Measurements from ENCODE around the gene MRI1.
"Not testable (repeated sequence)": the region's sequence is repeated elsewhere in the genome, so short reads cannot be mapped to it uniquely, and the experiment has no call there.

The MRI1 gene

DNA sequence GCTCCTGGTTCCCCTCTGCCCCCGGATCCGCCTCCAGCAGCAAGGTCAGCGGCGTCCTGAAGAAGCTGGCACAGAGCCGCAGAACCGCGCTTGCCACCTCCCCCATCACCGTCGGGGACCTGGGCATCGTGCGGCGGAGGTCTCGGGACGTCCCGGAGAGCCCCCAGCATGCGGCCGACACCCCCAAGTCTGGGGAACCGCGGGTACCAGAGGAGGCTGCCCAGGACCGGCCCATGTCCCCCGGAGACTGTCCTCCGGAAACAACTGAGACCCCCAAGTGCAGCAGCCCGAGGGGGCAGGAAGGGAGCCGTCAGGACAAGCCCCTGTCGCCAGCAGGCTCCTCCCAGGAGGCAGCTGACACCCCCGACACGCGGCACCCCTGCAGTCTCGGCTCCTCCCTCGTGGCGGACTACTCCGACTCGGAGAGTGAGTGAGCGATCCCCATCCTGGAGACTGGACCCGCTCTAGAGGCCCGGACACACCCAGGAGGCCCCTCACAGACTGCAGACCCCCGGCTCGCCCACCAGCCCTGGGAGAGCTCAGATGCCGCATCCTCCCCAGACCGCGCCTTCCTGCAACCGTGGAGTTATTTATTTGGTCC, 1.6 kb upstream of the MRI1 start:
- no peak for DNase-seq

DNA sequence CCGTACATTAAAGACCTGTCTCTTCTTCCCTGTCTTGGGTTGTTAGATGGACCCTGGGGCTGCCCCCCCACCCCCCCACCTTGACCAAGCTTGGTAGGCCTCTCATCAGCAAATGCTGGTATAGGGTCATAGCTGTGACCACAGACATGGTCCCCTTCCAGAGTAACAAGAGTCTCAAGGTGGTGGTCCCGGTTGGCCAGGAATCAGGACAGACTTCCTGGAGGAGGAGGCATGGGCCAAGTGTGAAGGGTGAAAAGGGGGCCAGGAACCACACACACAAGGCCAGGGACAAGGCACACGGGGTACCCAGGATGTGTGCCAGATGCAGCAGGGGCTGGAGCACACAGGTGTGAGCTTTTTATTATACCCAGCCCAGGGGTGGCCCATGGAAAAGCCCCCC, 1.1 kb upstream of the MRI1 start:
- no peak for DNase-seq

DNA sequence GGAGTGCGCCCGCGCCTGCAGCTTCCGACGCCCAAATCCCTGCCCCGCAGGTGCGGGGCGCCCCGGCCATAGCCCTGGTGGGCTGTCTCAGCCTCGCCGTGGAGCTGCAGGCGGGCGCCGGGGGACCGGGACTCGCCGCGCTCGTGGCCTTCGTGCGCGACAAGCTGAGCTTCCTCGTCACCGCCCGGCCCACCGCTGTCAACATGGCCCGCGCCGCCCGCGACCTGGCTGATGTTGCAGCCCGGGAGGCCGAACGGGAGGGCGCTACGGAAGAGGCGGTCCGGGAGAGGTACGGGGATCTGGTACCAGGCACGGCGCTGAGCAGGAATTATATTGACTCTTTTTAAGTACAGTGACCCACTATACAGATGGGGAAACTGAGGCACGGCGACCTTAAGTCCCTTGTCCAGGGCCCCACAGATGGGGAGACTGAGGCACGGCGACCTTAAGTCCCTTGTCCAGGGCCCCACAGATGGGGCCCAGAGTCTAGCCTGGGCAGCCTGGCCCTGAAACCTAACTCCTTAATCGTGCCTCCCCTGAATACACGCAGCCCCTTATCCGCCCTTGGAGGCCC, 586 bp downstream of the MRI1 start:
- peak; percentile 13 for DNase-seq

DNA sequence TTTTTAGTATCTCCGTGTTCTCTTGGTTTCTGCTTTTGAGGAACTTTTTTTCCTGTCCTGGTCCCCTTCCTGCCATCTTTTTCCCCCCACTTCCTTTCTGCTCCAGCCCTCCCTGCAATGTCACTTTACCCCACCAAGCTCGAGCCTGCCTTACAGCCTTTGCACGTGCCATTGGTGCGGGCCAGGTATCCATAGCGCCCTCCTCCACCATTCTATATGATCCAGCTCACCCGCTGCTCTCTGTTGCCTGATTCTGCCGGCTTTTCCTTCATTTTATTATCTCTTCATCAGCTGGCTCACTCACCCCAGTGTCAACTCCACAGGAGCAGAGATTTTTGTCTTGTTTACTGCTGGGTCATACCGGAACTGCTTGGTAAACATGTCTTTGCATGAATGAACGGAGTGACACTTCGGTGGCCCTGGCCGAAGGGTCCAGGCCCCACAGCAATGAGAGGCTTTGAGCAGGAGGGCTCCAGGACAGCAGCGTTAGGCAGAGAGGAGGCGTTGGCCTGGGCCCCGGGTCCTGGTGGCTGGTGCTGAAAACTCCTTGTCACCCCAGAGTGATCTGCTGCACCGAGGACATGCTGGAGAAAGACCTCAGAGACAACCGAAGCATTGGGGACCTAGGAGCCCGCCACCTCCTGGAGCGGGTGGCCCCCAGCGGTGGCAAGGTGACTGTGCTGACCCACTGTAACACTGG, 1.2 kb downstream of the MRI1 start:
- DNase-seq: no peak

DNA sequence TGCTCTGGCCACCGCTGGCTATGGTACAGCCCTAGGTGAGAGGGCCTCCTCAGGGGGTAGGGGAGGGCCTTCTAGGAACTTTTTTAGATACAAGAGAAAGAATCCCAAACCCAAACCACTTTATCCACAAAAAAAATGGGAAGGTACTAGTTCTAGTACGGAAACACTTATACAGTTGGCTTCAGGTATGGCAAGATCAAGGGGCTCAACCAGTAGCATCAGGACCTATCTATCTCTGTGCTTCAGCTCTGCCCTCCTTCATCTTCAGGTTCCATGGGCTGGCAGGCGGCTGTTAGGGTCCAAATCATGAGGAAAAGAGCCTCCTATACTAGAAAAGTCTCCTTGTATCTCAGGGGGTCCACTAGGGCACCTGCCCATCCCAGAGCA, 1.8 kb downstream of the MRI1 start:
- no peak for DNase-seq

DNA sequence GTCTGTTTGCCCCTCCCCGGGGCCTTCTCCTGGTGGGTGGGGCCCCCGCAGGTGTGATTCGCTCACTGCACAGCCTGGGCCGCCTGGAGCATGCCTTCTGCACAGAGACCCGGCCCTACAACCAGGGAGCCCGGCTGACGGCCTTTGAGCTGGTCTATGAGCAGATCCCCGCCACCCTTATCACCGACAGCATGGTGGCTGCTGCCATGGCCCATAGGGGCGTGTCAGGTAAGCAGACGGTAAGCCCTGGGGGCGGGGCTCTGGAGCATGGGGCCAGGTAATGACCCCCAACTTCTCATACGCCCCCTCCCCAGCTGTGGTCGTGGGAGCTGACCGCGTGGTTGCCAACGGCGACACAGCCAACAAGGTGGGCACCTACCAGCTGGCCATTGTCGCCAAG, 4.2 kb downstream of the MRI1 start:
- DNase-seq: no peak

DNA sequence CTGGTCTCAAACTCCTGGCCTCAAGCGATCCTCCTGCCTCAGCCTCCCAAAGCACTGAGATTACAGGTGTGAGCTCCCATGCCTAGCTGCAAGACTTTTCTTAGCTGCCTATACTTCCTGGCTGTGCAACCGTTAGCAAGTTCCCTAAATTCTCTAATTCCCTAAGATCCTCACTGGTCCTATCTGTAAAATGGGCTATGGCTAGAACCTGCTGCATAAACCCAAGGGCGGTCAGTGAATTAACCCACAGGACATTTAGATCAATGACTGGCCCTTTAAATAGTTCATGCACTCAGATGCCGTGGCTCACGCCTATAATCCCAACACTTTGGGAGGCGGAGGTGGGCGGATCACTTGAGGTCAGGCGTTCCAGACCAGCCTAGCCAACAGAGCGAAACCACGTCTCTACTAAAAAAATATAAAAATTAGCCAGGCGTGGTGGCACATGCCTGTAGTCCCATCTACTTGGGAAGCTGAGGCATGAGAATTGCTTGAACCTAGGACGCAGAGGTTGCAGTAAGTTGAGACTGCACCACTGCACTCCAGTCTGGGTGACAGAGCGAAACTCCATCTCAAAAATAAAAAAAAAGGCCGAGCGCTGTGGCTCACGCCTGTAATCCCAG, 5.8 kb downstream of the MRI1 start:
- no peak for DNase-seq

DNA sequence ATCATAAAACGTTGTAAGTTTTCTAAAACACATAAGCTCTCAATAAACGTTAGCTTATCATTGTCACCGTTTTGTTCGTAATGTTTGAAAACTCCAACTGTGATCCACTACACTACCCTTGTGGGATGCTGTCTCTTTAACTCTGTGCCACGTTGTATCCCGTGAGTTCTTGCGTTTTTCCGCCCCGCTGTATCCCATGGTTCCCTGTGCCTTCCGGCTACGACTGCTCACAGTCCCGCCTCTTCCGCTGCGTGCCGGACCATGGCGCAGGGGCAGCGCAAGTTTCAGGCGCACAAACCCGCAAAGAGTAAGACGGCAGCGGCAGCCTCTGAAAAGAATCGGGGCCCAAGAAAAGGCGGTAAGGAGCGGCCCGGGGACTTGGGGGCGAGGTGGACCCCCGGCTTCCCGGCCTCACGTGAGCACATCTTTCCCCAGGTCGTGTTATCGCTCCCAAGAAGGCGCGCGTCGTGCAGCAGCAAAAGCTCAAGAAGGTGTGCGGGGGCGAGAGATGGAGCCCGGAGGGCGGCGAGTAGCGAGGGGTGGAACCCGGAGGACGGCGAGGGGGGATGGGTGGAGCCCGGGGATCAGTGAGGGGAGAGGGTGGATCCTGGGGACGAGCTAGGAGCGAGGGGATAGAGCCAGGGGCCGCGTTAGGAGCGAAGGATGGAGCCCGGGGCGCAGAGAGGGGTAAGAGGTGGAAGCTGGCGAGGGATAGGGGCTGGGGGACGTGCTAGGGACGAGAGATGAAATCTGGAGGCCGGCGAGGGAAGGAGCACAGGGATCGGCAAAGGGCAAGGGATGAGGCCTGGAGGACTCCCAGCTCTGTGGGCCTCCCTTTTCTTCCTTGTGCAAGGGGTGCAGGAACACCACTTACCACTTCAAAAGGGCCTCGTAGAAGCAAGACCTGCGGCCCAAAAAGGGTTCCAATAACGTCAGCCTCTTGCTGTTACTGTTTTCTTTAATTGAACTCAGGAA, 10.2 kb downstream of the MRI1 start, which contains the start of gene C19orf53:
Gene C19orf53 (plus strand): TSS at position 240 of the 975 bp plus-strand sequence. CDS start 22 bp downstream, at position 262.
- DNase-seq: peak; percentile 75

DNA sequence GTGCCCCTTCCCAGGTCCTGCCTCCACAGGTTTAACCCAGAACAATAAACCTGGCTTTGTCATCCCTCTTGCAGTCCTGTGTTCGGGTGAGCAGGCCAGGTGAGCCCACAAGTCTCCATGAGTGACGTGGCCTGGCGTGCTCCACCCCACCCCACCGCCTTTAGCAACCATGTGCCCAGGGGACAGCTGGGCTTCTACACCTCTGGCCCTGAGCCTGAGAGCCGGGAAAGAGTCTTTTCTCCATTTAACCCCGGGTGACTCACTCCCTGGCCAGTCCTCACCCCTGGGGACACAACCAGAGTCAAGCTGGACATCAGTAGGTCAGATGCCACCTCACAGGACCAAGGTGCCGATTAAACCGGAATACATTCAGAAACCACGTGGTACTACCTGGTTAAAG, 14.1 kb downstream of the MRI1 start:
- DNase-seq: no peak

DNA sequence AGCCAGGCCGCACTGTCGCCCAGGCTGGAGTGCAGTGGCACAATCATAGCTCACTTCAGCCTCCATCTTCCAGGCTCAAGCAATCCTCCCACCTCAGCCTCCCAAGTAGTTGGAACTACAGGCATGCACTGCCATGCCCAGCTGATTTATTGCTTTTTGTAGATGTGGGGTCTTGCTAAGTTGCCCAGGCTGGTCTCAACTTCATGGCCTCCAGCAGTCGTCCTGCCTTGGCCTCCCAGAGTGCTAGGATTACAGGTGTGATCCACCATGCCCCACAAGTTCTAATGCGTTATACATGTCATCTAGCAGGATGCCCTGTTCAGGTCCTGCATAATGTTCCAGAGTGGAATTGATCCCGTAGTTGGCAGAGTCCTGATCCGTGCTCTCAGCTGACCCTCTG, 14.5 kb downstream of the MRI1 start:
- DNase-seq: no peak

DNA sequence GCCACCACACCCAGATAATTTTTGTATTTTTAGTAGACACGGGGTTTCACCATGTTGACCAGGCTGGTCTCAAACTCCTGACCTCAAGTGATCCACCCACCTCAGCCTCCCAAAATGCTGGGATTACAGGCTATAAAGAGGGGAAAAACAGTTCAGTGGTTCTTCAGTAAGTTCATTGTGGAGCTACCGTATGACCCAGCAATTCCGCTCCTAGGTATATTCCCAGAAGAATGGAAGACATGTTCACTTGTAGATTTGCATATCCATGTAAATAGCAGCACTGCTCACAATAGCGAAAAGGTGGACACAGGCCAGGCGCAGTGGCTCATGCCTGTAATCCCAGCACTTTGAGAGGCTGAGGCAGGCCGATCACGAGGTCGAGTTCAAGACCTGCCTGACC, 15.5 kb downstream of the MRI1 start:
- not testable (repeated sequence) for DNase-seq

DNA sequence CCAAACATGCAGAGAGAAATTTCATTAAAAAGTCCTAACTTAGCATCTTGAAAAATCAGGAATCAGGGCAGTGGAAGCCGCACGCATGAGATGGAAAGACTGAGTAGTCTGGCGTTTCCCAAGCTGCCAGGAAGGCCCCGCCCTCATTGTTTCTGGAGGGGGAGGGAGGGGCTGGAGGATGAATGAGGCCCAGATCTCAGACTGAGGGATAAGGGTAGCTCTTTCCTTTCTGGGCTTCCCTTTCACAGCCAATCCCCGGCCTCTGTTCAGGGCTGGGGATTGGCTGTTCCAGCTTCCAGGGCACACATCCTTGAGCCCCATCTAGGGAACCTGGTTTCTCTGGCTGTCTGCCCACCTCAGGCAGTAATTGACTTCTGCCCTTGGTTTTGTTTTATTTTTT, 17.2 kb downstream of the MRI1 start:
- no peak for DNase-seq

DNA sequence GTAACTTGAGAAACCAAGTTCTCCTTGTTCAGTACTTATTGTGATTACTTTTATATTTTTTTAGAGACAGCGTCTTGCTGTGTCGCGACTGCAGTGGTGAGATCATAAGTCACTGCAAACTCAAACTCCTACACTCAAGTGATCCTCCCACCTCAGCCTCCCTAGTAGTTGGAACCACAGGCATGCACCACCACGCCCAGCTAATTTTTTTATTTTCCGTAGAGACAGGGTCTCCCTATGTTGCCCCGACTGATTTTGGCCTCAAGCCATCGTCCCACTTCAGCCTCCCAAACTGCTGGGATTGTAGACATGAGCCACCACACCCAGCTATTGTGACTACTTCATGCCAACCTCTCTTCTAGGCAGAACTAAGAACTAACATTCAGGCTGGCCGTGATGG, 18.2 kb downstream of the MRI1 start:
- no peak for DNase-seq

DNA sequence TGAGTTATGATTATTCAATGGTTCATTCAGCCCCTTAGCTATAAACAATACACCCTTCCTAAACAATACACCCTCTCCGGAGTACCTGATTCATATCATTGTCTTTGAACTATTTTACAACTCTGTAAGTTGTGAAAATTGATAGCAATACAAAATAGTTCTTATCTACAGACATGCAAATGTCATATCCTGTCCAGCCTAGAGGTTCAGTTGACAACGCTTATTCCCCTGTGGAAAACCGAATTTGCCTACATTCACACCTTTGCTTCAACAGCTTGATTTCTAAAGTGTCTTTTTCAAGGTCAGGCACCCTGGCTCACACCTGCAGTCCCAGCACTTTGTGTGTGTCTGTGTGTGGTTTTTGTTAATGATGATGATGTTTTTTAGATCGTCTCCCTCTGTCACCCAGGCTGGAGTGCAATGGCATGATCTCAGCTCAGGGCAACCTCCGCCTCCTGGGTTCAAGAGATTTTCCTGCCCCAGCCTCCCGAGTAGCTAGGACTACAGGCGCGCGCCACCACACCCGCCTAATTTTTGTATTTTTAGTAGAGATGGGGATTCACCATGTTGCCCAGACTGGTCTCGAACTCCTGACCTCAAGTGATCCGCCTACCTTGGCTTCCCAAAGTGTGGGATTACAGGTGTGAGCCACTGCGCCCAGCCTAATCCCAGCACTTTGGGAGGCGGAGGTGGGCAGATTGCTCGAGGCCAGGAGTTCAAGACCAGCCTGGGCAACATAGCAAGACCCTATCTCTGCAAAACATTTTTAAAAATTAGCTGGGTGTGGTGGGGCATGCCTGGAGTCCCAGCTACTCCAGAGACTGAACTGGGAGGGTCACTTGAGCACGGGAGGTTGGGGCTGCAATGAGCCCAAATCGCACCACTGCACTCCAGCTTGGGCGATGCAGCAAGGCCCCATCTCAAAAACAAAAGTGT, 19.5 kb downstream of the MRI1 start:
- DNase-seq: no peak

DNA sequence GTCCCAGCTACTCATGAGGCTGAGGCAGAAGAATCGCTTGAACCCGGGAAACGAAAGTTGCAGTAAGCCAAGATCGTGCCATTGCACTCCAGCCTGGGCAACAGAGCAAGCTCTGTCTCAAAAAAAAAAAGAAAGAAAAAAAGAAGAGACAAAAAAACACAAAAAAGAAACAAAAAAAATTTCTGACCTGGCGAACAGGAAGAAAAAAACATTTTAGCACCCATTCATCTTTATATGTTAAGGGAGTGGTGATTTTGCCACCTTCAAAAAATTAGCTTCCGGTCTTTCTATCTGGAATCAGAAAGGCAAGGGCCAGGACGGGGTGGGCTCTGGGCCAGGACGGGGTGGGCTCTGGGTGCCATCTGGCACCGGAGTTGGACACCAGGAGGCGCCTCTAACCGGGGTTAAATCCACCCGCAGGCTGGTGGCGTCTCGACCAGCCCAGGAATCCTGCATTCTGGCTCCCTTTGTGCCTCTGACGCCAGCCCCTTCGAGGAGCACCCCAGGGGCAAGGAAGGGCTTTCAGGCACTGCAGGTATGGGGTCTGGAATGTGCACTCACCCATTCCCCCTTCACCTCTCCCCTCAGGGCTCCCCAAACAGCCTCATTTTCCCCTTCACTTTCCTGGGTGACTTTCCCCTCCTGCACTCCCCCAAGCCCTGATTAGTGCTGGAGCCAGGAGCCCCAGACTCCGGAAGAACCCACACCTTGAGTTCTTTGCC, 20.6 kb downstream of the MRI1 start:
- peak; percentile 37 for DNase-seq

DNA sequence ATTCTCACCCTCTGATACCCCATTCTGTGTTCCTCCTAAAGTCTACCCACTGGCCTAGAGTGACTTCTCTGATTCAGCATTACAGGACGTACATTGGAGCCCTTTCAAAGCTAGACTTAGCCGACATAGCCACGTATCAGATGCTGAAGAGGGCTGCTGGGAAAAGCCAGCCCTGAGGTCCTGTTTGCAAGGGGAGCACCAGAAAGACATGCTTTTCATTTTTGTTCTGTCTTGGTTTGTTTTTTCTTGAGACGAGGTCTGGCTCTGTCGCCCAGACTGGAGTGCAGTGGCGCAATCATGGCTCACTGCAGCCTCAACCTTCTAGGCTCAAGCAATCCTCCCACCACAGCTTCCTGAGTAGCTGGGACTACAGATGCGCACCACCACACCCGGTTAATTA, 24.7 kb downstream of the MRI1 start:
- peak; percentile 15 for DNase-seq

DNA sequence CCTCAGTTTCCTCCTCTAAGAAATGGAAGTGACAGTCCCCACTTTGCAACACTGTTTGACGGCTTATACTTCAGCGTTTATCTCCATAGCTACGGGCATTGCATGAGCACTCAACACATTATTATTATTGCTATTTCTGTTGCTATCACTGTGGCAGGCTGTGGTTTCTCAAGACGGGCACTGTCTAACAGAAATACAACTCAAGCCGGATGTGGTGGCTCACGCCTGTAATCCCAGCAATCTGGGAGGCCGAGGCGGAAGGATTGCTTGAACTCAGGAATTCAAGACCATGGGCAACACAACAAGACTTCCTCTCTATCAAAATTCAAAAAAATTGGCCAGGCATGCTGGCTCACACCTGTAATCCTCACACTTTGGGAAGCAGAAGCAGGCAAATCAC, 26.0 kb downstream of the MRI1 start:
- DNase-seq: no peak

DNA sequence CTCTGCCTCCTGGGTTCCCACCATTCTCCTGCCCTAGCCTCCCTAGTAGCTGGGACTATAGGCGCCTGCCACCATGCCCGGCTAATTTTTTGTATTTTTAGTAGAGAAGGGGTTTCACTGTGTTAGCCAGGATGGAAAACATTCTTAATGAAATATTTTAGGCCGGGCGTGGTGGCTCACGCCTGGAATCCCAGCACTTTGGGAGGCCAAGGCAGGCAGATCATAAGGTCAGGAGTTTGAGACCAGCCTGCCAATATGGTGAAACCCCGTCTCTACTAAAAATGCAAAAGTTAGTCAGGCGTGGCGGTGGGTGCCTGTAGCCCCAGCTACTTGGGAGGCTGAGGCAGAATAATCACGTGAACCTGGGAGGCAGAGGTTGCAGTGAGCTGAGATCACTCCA, 29.0 kb downstream of the MRI1 start:
- not testable (repeated sequence) for DNase-seq

DNA sequence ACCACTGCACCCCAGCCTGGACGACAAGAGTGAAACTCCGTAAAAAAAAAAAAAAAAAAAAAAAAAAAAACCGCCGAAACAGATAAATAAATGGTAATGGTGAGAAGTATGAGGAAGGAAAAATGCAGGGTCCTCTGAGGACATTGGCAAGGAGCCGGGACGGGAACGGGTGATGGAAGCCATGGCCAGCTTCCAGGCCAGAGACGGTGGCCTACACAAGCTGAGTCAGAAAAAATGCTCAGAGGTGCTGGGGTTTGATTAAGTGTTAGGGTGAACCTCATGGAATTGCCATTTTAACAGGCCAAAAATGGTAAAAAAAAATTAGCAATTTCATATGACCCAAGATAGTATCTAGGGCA, 30.1 kb downstream of the MRI1 start:
- DNase-seq: no peak

DNA sequence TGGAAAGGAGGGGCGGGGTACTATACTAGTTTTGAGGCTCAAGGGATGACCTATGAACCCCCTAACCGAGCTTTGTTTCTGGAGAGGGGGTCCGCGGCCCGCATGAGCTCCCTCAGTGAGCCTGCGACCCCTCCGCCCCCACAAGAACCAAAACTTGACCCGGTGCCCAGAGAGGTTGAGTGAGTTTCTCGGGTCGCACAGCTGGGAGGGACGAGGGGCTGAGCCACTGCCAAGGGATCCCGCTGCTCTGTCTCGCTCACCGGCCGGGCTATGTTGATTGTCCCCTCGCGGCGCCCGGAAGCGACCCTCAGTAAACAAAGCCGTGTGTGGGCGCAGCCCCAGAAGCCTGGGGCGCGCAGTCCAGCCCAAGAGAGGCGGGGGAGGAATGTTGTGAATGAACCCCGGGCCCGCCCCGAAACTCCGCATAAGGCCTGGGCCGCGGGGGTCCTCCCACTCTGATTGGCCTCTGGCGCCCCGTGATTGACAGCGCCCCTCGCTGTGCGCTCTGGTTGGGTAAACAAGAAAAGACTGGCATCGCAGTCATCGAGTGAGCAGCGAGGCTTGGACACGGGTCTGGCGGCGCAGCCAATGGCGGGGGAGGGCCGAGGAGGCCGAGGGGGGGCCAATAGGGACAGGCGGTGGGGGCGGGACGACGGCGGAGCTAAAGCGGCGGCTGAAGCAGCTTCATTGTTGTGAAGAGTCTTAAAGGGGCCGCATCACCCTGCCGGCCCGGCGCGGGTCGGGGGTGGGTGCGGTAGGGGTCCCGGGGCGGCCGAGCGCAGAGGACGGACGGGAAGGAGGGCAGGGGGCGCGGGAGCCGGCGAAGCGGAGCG, 30.7 kb downstream of the MRI1 start, which contains the start of gene ZSWIM4:
Gene ZSWIM4 (plus strand): TSS at position 687 of the 833 bp plus-strand sequence. CDS start 206 bp downstream, outside the sequence.
- peak; percentile 96 for DNase-seq

Measured in KG1 (cell line).